Anterior cingulate cortex (tissue), 58 donors: ENCODE measurements around the gene POLDIP2.

Source experiments
- DNase-seq, 58 donors: peaks; one replicate each; lab custom pipeline; 2025; lab: John Stamatoyannopoulos, UW

Gene POLDIP2

GRCh38 chr17:28390563-28390962, 33.2 kb upstream of the POLDIP2 start:
- no peak for DNase-seq

- no peak for DNase-seq
Measured at GRCh38 chr17:28390141-28390540, 32.8 kb upstream of the POLDIP2 start.

GRCh38 chr17:28388106-28388505, 30.8 kb upstream of the POLDIP2 start:
- no peak for DNase-seq

- DNase-seq, result no peak
Measured at GRCh38 chr17:28386391-28386790, 29.1 kb upstream of the POLDIP2 start.

GRCh38 chr17:28385406-28385805, 28.1 kb upstream of the POLDIP2 start:
- DNase-seq, result no peak

- DNase-seq, result no peak
Measured at GRCh38 chr17:28385037-28385400, 27.7 kb upstream of the POLDIP2 start.

GRCh38 chr17:28384281-28385036, 27.1 kb upstream of the POLDIP2 start:
- DNase-seq, result peak in 4 of 58 donors; percentile 11 to 30 (median 20)

- peak in 12 of 58 donors; percentile 9 to 67 (median 48) for DNase-seq
Measured at GRCh38 chr17:28381141-28381825, 24.0 kb upstream of the POLDIP2 start.

- DNase-seq, result no peak
Measured at GRCh38 chr17:28379814-28380801, 22.8 kb upstream of the POLDIP2 start.

- peak in 2 of 58 donors; percentile 23 to 60 for DNase-seq
Measured at GRCh38 chr17:28372945-28373274, 15.6 kb upstream of the POLDIP2 start.

- peak in 14 of 58 donors; percentile 19 to 58 (median 46) for DNase-seq
Measured at GRCh38 chr17:28372203-28372944, 15.0 kb upstream of the POLDIP2 start.

- peak in 54 of 58 donors; percentile 32 to 86 (median 72) for DNase-seq
Measured at GRCh38 chr17:28371245-28372202, 14.2 kb upstream of the POLDIP2 start, which contains the start of gene SARM1. Gene SARM1 (plus strand): TSS chr17:28371694. CDS start chr17:28372033, 339 bp downstream.

- DNase-seq, result no peak
Measured at GRCh38 chr17:28370744-28371103, 13.4 kb upstream of the POLDIP2 start.

- no peak for DNase-seq
Measured at GRCh38 chr17:28370035-28370743, 12.9 kb upstream of the POLDIP2 start, which contains the start of gene VTN. Gene VTN (minus strand): TSS chr17:28370307. CDS start chr17:28370203, 104 bp downstream.

GRCh38 chr17:28369684-28370034, 12.3 kb upstream of the POLDIP2 start:
- no peak for DNase-seq

- no peak for DNase-seq
Measured at GRCh38 chr17:28368915-28369683, 11.8 kb upstream of the POLDIP2 start.

GRCh38 chr17:28368306-28368831, 11.0 kb upstream of the POLDIP2 start:
- DNase-seq, result no peak
